ENCODE measurements around the gene SLC7A5. TPM values are rescaled to one million over a fixed set of nuclear protein-coding genes. Genes with fewer than 3 reads are reported as not detected.

Gene SLC7A5
- polyA plus RNA-seq, 1 donor from 2014 or later = 6.9 TPM

GRCh38 chr16:87847467-87847784 is 21.9 kb downstream of the SLC7A5 start:
- peaks cover 0 to 12% (median 3%) of the 10 kb centered on the region in 3 donors for H3K4me1 Mint-ChIP-seq
- H3K27ac Mint-ChIP-seq = peak overlapping the region in 1 of 3 donors; percentile 23
- no peak overlapping the region for H3K4me3 Mint-ChIP-seq
- no peaks in the 10 kb centered on the region for H3K27me3 Mint-ChIP-seq
- no peaks in the 10 kb centered on the region for H3K36me3 Mint-ChIP-seq
- H3K9me3 Mint-ChIP-seq = no peaks in the 10 kb centered on the region

DNA sequence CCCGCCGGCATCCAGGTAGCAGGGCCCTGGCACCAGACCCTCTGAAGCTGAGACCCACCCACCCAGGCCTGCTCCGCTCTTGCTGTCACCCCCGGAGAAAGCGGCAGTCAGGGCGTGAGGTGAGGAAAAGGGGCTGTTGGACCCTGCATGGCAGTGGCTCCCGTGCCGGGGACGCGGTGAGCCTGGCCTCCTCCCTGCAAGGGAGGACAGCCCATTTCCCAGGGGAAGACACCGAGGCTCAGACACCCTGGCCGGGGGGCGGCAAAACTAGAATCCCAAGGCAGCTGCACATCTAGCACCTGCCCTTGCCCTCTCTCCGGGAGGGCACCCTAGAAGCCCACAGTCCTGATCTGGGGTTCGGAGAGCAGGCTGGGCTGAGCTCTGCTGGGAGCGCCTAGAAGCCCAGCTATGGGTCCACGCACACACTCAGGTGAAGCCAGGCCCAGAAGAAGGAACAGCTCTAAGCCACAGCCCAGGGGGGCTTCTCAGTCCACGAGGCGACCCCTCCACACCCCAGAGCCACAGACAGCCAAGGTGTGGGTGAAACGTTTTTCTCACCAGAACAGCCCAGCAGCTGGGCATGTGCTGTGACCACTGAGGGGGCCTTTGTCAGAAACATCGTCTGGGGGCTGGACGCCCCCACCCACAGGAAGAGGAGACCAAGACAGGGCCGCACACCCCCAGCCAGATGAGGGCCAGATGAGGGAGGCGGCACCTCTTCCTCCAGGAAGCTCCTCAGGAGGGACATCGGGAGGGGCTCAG is 22.4 kb downstream of the SLC7A5 start:
- Mint-ChIP-seq H3K4me1 (peaks cover 0 to 16% (median 3%) of the 10 kb centered on the region in 3 donors), H3K27ac (peak overlapping the region in 1 of 3 donors; percentile 23), H3K36me3 (no peaks in the 10 kb centered on the region), H3K9me3 (no peaks in the 10 kb centered on the region), H3K4me3 (no peak overlapping the region), H3K27me3 (no peaks in the 10 kb centered on the region)

- H3K4me1 Mint-ChIP-seq = peaks cover 0 to 16% (median 3%) of the 10 kb centered on the region in 3 donors
Observed at GRCh38 chr16:87845807-87846619, 23.3 kb downstream of the SLC7A5 start.

GRCh38 chr16:87845213-87845612 is 24.1 kb downstream of the SLC7A5 start:
- Mint-ChIP-seq H3K4me1 (peaks cover 0 to 16% (median 3%) of the 10 kb centered on the region in 3 donors), H3K9me3 (no peaks in the 10 kb centered on the region), H3K4me3 (no peak overlapping the region), H3K27me3 (no peaks in the 10 kb centered on the region), H3K27ac (peak overlapping the region in 1 of 3 donors; percentile 43), H3K36me3 (no peaks in the 10 kb centered on the region)

More at GRCh38 chr16:87845807-87846619, 23.3 kb downstream of the SLC7A5 start:
- peak overlapping the region in 1 of 3 donors; percentile 43 for H3K27ac Mint-ChIP-seq
- H3K36me3 Mint-ChIP-seq = no peaks in the 10 kb centered on the region
- H3K27me3 Mint-ChIP-seq = no peaks in the 10 kb centered on the region
- H3K9me3 Mint-ChIP-seq = no peaks in the 10 kb centered on the region
- no peak overlapping the region for H3K4me3 Mint-ChIP-seq

DNA sequence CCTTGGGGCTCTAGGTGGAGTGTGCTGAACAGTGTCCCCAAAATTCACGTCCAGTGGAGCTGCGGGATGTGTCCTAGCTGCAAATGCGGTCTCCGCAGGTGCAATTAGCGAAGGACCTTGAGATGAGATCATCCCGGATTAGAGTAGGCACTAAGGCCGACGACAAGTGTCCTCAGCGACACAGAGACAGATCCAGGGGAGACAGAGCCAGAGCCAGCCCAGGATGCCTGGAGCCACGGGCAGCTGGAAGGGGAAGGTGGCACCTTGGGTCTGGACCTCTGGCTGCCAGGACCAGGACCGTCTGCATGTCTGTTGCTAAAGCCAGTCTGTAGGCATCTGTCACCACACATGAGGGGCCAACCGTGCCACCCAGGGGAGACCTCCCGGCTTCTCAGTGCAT is 24.5 kb downstream of the SLC7A5 start:
- H3K9me3 Mint-ChIP-seq = no peaks in the 10 kb centered on the region
- no peaks in the 10 kb centered on the region for H3K36me3 Mint-ChIP-seq
- peaks cover 0 to 13% (median 3%) of the 10 kb centered on the region in 3 donors for H3K4me1 Mint-ChIP-seq
- no peak overlapping the region for H3K27ac Mint-ChIP-seq
- no peaks in the 10 kb centered on the region for H3K27me3 Mint-ChIP-seq
- no peak overlapping the region for H3K4me3 Mint-ChIP-seq

DNA sequence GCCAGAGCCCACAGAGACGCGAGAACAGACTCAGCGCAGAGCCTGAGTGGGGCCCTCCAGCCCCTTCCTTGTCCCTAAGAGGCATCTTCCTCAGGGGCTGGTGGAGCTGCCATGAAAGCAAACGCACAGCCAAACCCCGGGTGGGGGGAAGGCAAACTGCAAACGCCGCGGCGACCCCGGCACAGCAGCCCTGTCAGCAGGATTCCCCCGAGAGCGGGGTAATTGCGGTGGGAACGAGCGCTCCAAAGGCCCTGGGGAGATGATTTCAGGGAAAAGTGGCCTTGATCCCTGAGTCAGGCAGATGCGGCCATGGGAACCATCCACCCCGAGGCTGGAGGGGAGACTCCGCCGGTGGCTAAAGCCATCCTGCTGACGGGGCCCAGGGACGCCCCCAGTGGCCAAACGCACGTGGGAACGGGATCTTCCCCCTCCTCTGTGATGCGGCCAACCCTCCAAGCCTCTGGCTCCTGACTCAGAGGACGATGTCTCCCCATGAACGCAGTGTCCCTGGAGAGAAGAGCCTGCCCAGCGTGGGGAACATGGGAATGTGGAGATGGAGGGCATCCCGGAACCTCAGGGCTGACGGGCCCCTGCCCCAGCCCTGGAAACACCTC is 25.1 kb downstream of the SLC7A5 start:
- H3K4me3 Mint-ChIP-seq = no peak overlapping the region
- H3K4me1 Mint-ChIP-seq = peaks cover 0 to 12% (median 3%) of the 10 kb centered on the region in 3 donors
- H3K36me3 Mint-ChIP-seq = no peaks in the 10 kb centered on the region
- no peaks in the 10 kb centered on the region for H3K27me3 Mint-ChIP-seq
- no peaks in the 10 kb centered on the region for H3K9me3 Mint-ChIP-seq
- H3K27ac Mint-ChIP-seq = no peak overlapping the region

DNA sequence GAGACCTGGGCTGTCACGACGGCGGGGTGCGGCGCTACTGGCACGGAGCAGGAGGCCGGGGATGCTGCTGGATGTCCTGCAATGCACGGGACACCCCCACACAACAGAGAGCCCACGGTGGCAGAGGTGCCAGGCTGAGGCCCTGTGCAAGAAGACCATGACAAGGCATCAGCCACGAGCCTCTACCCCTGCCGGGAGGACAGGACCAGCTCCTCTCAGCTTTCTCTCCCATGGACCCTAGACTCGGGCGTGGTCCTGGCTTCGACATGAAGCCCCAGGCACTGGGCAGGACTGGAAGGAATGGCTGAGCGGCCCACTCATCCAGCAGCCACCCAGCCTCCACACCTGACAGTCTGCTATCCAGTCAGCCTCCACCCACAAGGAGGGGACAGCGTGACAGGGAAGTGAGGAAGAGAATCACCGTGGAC is 25.6 kb downstream of the SLC7A5 start:
- Mint-ChIP-seq H3K27me3 (no peaks in the 10 kb centered on the region), H3K4me1 (peaks cover 0 to 12% (median 3%) of the 10 kb centered on the region in 3 donors), H3K9me3 (no peaks in the 10 kb centered on the region), H3K36me3 (no peaks in the 10 kb centered on the region), H3K27ac (peak overlapping the region in 1 of 3 donors; percentile 67), H3K4me3 (no peak overlapping the region)

GRCh38 chr16:87842209-87842869 is 27.0 kb downstream of the SLC7A5 start:
- Mint-ChIP-seq H3K4me1 (peaks cover 0 to 12% (median 3%) of the 10 kb centered on the region in 3 donors), H3K36me3 (peaks cover 1% of the 10 kb centered on the region), H3K4me3 (no peak overlapping the region), H3K27ac (peak overlapping the region in 2 of 3 donors; percentile 46 to 67), H3K9me3 (no peaks in the 10 kb centered on the region), H3K27me3 (no peaks in the 10 kb centered on the region)

GRCh38 chr16:87841340-87842208 is 27.7 kb downstream of the SLC7A5 start:
- H3K36me3 Mint-ChIP-seq = peaks cover 1% of the 10 kb centered on the region
- H3K4me1 Mint-ChIP-seq = peaks cover 0 to 12% (median 3%) of the 10 kb centered on the region in 3 donors
- no peak overlapping the region for H3K4me3 Mint-ChIP-seq
- no peaks in the 10 kb centered on the region for H3K27me3 Mint-ChIP-seq
- H3K27ac Mint-ChIP-seq = no peak overlapping the region
- H3K9me3 Mint-ChIP-seq = no peaks in the 10 kb centered on the region

GRCh38 chr16:87840271-87840978 is 28.9 kb downstream of the SLC7A5 start:
- H3K27ac Mint-ChIP-seq = no peak overlapping the region
- peaks cover 1% of the 10 kb centered on the region for H3K36me3 Mint-ChIP-seq
- peaks cover 0 to 12% (median 3%) of the 10 kb centered on the region in 3 donors for H3K4me1 Mint-ChIP-seq
- no peaks in the 10 kb centered on the region for H3K27me3 Mint-ChIP-seq
- H3K4me3 Mint-ChIP-seq = no peak overlapping the region
- H3K9me3 Mint-ChIP-seq = no peaks in the 10 kb centered on the region

DNA sequence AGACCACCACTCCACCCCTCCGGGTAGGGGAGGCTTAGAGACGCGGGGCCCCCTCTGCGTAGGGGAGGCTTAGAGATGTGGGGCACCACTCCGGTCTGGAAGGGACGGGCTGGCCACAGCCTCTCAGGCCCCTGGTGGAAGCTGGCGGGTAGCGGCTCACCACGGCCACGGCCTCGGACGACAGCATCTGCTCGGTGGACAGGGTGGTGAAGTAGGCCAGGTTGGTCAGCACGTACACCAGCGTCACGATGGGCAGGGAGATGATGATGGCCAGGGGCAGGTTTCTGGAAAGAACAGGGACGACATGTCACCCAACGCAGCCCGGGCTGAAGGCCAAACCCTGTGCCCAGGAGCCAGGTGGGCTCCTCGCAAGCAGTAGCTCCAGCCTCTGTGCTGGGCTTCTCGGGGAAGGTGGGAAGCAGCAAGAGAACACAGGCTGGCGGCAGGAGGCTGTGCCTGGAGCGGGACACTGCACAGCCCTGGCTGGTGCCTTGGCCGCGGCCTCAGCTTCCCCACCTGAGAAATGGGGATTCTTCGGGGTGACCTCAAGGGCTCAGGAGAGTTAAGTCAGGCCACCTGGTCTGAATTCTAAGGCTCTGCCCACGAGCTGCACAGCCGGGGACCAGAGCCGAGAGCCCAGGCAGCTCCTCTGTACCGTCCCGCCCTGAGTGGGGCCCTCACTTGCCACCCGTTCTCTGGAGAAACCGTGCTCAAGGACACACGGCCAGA is 29.6 kb downstream of the SLC7A5 start:
- H3K36me3 Mint-ChIP-seq = peaks cover 1% of the 10 kb centered on the region
- peak overlapping the region in 1 of 3 donors; percentile 47 for H3K27ac Mint-ChIP-seq
- no peak overlapping the region for H3K4me3 Mint-ChIP-seq
- no peaks in the 10 kb centered on the region for H3K9me3 Mint-ChIP-seq
- peaks cover 0 to 12% (median 3%) of the 10 kb centered on the region in 3 donors for H3K4me1 Mint-ChIP-seq
- no peaks in the 10 kb centered on the region for H3K27me3 Mint-ChIP-seq

DNA sequence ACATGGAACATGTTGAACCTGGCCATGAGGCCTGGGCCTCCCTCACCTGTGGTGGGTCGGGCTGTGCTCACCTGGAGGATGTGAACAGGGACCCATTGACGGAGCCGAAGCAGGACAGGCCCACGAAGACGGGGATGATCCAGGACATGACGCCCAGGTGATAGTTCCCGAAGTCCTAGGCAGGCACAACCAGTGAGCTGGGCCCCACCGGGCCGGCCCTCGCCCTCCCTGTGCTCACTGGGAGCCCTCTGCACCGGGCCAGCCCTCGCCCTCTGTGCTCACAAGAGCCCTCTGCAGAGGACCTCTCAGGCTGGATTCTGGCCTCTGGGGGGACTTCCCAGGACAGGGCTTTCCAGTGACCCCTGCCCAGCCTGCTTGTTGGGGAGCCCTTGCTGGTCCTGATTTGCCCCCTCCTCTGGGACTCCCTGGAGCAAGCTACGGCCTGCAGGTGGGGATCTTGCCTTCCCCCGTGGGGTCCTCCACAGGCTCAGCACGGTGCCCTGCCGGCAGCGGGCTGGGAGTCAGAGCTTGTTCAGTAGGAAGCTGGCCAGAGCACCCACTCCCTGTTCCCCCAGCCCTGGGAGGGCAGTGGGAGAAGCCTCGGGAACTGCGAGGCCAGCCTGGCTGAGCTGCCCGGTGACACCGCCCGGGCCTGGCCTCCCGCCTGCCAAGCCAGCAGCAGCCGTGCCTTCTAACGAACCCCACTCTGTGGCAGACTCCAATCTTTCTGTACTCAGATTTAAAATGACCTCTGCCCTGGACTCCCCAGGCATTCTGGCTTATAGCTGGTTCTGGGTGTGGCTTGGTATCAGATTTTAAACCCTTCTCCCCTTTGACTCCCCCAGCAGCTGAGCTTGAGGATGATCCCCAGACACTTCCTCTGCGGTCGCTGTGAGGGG is 30.4 kb downstream of the SLC7A5 start:
- Mint-ChIP-seq H3K27me3 (no peaks in the 10 kb centered on the region), H3K27ac (peak overlapping the region in 2 of 3 donors; percentile 39 to 59)

More for the DNA sequence above, 30.4 kb downstream of the SLC7A5 start:
- peaks cover 0 to 12% (median 3%) of the 10 kb centered on the region in 3 donors for H3K4me1 Mint-ChIP-seq
- H3K4me3 Mint-ChIP-seq = no peak overlapping the region
- no peaks in the 10 kb centered on the region for H3K9me3 Mint-ChIP-seq
- H3K36me3 Mint-ChIP-seq = peaks cover 1% of the 10 kb centered on the region

Measured in IgD-negative memory B cell (primary cell).